CD4-positive, CD25-positive, alpha-beta regulatory T cell (primary cell): ENCODE results near the gene BEGAIN. TPM values are rescaled to one million over a fixed set of nuclear protein-coding genes. Genes with fewer than 3 reads are reported as not detected.

Source experiments
- ATAC-seq, 2 donors: fragments of 150-1000 bp; cut with Tn5 transposase; one replicate each; pipeline ENCODE4 v1.10.0; 2021; ENCODE audit warnings: low read depth in 2 of 2, moderate number of reproducible peaks in 2 of 2, moderate library complexity in 1 of 2
- DNase-seq, 3 donors: peaks; one replicate each; pipeline versions ENCODE4 v3.0.0 to v3.0.0-alpha.2; 2012 to 2022; ENCODE audit warnings: mixed read lengths in 1 of 3
- H3K27ac ChIP-seq: one replicate; pipeline ENCODE4 v1.7.0; 2013; ENCODE audit warnings: mild to moderate bottlenecking, low read length; ENCODE audit not compliant: insufficient read depth, poor library complexity, severe bottlenecking
- H3K27me3 ChIP-seq: one replicate; pipeline ENCODE4 v1.7.0; 2013; ENCODE audit warnings: low read length; ENCODE audit not compliant: control insufficient read depth, insufficient read depth
- H3K36me3 ChIP-seq: one replicate; pipeline ENCODE4 v1.7.0; 2013; ENCODE audit warnings: mild to moderate bottlenecking, low read length, moderate library complexity; ENCODE audit not compliant: control insufficient read depth, insufficient read depth
- H3K4me1 ChIP-seq: 2 replicates; pipeline ENCODE4 v1.7.0; 2013; ENCODE audit warnings: mild to moderate bottlenecking, low read length; ENCODE audit not compliant: insufficient read depth, control insufficient read depth, poor library complexity, severe bottlenecking
- H3K4me3 ChIP-seq: one replicate; pipeline ENCODE4 v1.7.0; 2013; ENCODE audit warnings: low read depth, mild to moderate bottlenecking, low read length, moderate library complexity
- H3K9me3 ChIP-seq, 2 experiments: 1 replicate in 1 of 2; 2 replicates in 1 of 2; pipeline ENCODE4 v1.7.0; 2013; ENCODE audit warnings: low read length in 2 of 2, mild to moderate bottlenecking in 1 of 2, moderate library complexity in 1 of 2; ENCODE audit not compliant: control insufficient read depth in 2 of 2
- H3K27ac Mint-ChIP-seq, 3 donors: one replicate each; pipeline ENCODE4 v1.8.0; 2020 to 2022; ENCODE audit warnings: mild to moderate bottlenecking in 3 of 3, mixed read lengths in 3 of 3, moderate library complexity in 2 of 3
- H3K27me3 Mint-ChIP-seq: one replicate; pipeline ENCODE4 v1.8.0; 2022; ENCODE audit warnings: mild to moderate bottlenecking, mixed read lengths
- H3K36me3 Mint-ChIP-seq: one replicate; pipeline ENCODE4 v1.8.0; 2020; ENCODE audit warnings: mixed read lengths
- H3K4me1 Mint-ChIP-seq, 4 donors: one replicate each; pipeline ENCODE4 v1.8.0; 2020 to 2022; ENCODE audit warnings: mixed read lengths in 4 of 4, mild to moderate bottlenecking in 1 of 4
- H3K4me3 Mint-ChIP-seq, 4 donors: one replicate each; pipeline ENCODE4 v1.8.0; 2020 to 2022; ENCODE audit warnings: mild to moderate bottlenecking in 4 of 4, mixed read lengths in 4 of 4, moderate library complexity in 3 of 4
- H3K9me3 Mint-ChIP-seq, 7 donors: one replicate each; pipeline ENCODE4 v1.8.0; 2020 to 2022; ENCODE audit warnings: mixed read lengths in 7 of 7, mild to moderate bottlenecking in 3 of 7, moderate library complexity in 2 of 7
- polyA plus RNA-seq, 4 donors: library from polyadenylated mRNA; unstranded; fragments of 300-500 nt; fragmentation: Illumina TruSeq; gene quantifications; one replicate each; pipeline ENCODE4 v1.2.3, GENCODE V29; 2021
- total RNA-seq: library from RNA; stranded (reverse); gene quantifications from one replicate; pipeline ENCODE4 v1.2.3, GENCODE V29; 2022

BEGAIN gene
- total and polyA plus RNA-seq, 5 donors from 2014 or later = 0.29 to 1.3 (median 0.50) TPM; not detected in 1

DNA sequence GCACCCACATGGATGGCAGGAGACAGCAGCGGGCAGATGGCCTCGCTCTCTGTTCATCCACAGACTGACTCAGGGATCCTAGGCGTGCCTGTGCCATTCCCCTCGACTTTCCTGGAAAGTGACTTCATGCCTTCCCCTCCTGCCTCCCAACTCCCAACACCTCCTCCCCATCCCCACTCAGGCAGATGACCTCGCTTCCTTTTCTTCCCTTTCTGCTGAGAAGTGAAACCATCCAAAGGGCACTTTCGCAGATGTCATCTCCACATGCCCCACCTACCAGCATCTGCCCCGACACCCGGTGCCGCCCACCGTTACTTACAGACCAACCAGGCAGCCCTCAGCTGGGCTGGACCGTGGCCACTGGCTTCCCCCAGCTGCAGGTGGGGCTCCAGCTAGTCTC, 29.6 kb downstream of the BEGAIN start:
- Histone ChIP-seq H3K27me3 (no peaks in the 10 kb centered on the region), H3K4me1 (no peaks in the 10 kb centered on the region), H3K9me3 (no peaks in the 10 kb centered on the region), H3K27ac (no peak overlapping the region), H3K36me3 (no peaks in the 10 kb centered on the region), H3K4me3 (no peak overlapping the region)
- no peaks in the 10 kb centered on the region for H3K4me1 Mint-ChIP-seq
- H3K36me3 Mint-ChIP-seq = no peaks in the 10 kb centered on the region
- H3K27ac Mint-ChIP-seq = peak overlapping the region in 1 of 3 donors; percentile 42
- DNase-seq (no peak), ATAC-seq (no peak)
- no peaks in the 10 kb centered on the region for H3K9me3 Mint-ChIP-seq
- no peak overlapping the region for H3K4me3 Mint-ChIP-seq
- peaks cover 4% of the 10 kb centered on the region for H3K27me3 Mint-ChIP-seq

DNA sequence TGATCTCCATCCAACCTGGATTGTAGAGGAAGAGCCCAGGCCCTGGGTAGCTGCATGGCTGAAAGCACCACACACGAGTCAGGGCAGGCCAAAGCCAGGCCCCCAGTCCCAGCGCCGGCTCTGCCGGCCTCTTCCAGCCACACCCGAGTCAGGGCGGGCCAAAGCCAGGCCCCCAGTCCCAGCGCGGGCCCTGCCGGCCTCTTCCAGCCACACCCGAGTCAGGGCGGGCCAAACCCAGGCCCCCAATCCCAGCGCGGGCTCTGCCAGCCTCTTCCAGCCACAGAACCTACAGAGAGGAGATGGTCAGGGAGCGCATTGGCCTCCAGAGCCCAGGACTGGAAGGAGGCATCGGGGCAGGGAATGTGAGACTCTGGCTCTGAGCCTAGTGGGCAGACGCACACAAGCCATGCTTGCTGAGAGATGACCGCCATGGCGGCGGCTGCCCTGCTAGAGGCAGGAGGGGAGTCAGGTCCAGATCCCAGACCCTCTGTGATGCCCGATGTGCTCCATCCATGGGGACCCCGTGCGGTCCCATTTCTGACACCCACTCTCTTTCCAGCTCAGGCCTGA, 30.2 kb downstream of the BEGAIN start:
- Mint-ChIP-seq H3K27ac (no peak overlapping the region), H3K4me3 (no peak overlapping the region), H3K27me3 (peaks cover 4% of the 10 kb centered on the region), H3K4me1 (no peaks in the 10 kb centered on the region), H3K9me3 (no peaks in the 10 kb centered on the region), H3K36me3 (no peaks in the 10 kb centered on the region)
- no peak for DNase-seq
- Histone ChIP-seq H3K4me3 (no peak overlapping the region), H3K27me3 (no peaks in the 10 kb centered on the region), H3K27ac (no peak overlapping the region), H3K9me3 (no peaks in the 10 kb centered on the region), H3K4me1 (no peaks in the 10 kb centered on the region), H3K36me3 (no peaks in the 10 kb centered on the region)
- no peak for ATAC-seq

DNA sequence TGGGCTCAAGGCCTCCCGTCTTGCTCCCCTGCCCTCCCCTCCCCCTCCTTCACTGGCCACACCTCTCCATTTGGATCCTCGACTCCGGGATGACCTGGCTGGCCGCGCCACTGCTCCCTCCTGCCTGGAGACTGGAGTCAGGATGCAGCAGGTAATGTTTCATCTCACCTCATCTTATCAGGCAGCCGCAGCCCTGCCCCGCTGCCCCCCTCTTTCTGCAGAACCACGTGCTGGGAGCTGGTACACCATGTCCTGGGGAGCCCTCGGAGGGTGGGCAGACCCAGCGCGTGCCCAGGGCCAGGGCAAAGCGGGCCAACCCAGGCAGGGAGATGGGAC, 31.1 kb downstream of the BEGAIN start:
- H3K4me1 Mint-ChIP-seq = no peaks in the 10 kb centered on the region
- Histone ChIP-seq H3K27me3 (no peaks in the 10 kb centered on the region), H3K9me3 (no peaks in the 10 kb centered on the region), H3K4me1 (no peaks in the 10 kb centered on the region), H3K4me3 (no peak overlapping the region), H3K36me3 (no peaks in the 10 kb centered on the region), H3K27ac (no peak overlapping the region)
- H3K36me3 Mint-ChIP-seq = no peaks in the 10 kb centered on the region
- DNase-seq (no peak), ATAC-seq (no peak)
- no peak overlapping the region for H3K4me3 Mint-ChIP-seq
- H3K27ac Mint-ChIP-seq = no peak overlapping the region
- H3K9me3 Mint-ChIP-seq = no peaks in the 10 kb centered on the region
- H3K27me3 Mint-ChIP-seq = no peaks in the 10 kb centered on the region

DNA sequence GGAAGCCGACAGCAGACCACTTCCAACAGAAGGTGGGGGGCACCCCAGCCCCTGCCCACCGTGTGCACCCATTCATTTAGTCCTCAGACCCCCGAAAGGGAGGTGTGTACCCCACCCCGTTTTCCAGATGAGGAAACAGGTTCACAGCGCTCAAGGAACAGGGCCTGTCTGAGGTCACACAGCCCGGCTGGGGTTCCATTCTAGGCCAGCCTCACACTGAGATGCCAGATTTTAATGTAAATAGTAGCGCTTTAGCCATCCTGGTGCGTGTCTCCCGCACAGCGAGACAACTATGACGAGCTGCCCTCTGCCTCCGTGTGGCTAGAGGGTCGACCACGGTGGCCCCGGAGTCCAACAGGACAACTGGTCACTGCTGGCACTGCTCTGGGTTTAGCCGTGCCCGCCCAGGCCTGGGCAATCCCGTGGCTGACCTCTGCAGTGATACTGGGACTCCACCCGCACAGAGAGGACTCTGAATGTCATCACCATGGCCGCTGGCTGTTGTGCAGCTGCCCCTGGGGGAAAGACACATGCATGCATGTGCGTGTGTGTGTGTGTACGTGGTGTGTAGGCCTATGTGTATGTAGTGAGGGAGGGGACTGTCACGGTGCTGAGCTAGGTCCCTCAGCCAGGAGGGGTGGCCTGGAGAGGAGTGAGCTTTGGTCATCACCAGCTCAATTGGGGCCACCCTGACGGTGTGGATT, 31.6 kb downstream of the BEGAIN start:
- DNase-seq (no peak), ATAC-seq (no peak)
- no peaks in the 10 kb centered on the region for H3K36me3 ChIP-seq
- no peaks in the 10 kb centered on the region for H3K27me3 ChIP-seq
- no peaks in the 10 kb centered on the region for H3K27me3 Mint-ChIP-seq
- no peak overlapping the region for H3K27ac ChIP-seq
- no peaks in the 10 kb centered on the region for H3K36me3 Mint-ChIP-seq
- no peaks in the 10 kb centered on the region for H3K4me1 ChIP-seq
- no peaks in the 10 kb centered on the region for H3K4me1 Mint-ChIP-seq
- H3K9me3 Mint-ChIP-seq = no peaks in the 10 kb centered on the region
- no peak overlapping the region for H3K4me3 ChIP-seq
- no peak overlapping the region for H3K27ac Mint-ChIP-seq
- no peaks in the 10 kb centered on the region for H3K9me3 ChIP-seq
- H3K4me3 Mint-ChIP-seq = no peak overlapping the region

DNA sequence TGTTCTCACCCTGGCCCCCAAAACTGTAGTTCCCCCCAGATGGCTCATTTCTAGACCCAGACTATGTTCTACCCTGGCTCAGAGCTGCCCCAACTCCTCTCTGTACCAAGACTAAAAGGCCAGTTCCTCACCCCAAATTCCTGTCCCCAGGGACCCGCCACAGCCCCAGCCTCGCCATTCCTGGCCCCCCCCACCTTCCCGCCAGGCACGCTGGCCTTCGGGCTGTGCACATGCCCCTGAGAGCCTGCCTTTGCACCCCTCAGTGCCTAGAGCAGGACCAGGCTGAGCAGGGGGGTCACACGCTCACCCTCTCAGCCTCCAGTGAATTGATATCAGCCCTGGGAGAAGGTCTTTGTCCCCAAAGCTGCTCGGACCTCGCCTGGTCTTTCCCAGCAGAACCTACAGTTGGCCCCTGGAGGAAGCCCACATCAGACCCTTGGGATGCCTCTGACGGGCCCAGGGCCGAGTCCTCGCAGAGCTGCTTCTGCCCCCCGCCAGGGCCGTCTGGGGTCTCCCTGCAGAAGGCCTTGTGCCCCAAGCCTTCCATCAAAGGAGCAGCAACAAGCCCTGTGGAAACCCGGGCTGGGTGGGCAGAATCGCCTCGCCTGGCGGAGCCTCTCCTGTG, 32.4 kb downstream of the BEGAIN start:
- Histone ChIP-seq H3K4me1 (no peaks in the 10 kb centered on the region), H3K27ac (no peak overlapping the region), H3K9me3 (no peaks in the 10 kb centered on the region), H3K36me3 (no peaks in the 10 kb centered on the region), H3K4me3 (no peak overlapping the region), H3K27me3 (no peaks in the 10 kb centered on the region)
- DNase-seq = no peak
- H3K27me3 Mint-ChIP-seq = no peaks in the 10 kb centered on the region
- H3K4me1 Mint-ChIP-seq = no peaks in the 10 kb centered on the region
- no peak for ATAC-seq
- no peak overlapping the region for H3K4me3 Mint-ChIP-seq
- peak overlapping the region in 2 of 3 donors; percentile 31 to 56 for H3K27ac Mint-ChIP-seq
- no peaks in the 10 kb centered on the region for H3K36me3 Mint-ChIP-seq
- H3K9me3 Mint-ChIP-seq = no peaks in the 10 kb centered on the region

DNA sequence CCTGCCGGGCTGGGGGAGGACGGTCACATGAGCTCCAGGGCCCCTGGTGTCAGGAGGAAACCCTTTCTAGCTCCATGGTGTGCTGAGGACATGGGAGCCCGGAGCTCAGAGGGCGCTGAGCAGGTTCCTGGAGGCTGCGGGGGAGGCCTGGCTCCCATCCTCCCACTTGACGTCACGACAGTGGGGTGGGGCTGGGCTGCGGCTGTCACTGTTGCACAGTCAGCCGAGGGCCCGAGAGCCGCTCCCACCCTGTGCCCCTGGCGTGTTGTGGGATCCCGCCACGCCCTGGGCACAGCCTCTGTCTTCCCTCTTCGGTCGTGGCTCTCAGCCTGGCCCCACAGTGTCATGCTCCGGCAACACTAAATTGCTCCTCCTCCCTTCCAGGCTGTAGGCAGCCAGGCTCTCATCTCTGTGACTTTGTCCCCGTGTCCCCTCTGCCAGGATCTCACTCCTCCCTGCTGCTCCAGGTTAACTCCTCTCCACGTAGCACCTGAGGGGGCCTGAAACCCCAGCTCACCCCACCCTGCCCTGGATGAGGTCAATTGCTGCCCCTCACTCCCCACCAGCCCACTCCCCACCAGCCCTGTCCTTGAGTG, 33.0 kb downstream of the BEGAIN start:
- Histone ChIP-seq H3K4me1 (no peaks in the 10 kb centered on the region), H3K4me3 (no peak overlapping the region), H3K27me3 (no peaks in the 10 kb centered on the region), H3K9me3 (no peaks in the 10 kb centered on the region), H3K36me3 (no peaks in the 10 kb centered on the region), H3K27ac (no peak overlapping the region)
- Mint-ChIP-seq H3K27me3 (peaks cover 3% of the 10 kb centered on the region), H3K9me3 (no peaks in the 10 kb centered on the region), H3K4me1 (peaks cover 0 to 3% (median 0%) of the 10 kb centered on the region in 4 donors), H3K4me3 (peak overlapping the region in 1 of 4 donors; percentile 50), H3K36me3 (no peaks in the 10 kb centered on the region), H3K27ac (peak overlapping the region in 2 of 3 donors; percentile 31 to 56)
- ATAC-seq (peak in 1 of 2 donors; percentile 17), DNase-seq (no peak)

DNA sequence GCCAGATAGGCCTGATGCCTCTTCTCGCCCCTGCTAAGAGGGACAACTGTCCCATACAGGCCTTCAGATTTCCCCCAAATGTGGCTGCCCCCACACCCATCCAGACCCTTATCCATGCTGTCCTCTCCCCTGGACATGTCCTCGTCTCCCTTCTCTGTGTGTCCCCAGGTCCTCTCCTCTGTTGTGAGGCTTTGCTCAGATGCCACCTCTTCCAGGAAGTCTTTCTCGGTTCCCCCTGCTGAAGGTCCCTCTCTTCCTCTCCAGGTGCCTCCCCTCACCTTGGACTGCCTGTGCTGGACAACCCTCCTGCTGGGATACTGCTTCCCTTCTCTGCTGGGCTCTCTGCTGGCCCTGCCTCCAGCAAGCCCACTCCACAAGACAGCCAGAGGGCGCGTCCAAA, 33.7 kb downstream of the BEGAIN start:
- peak overlapping the region in 1 of 3 donors; percentile 21 for H3K27ac Mint-ChIP-seq
- no peak overlapping the region for H3K27ac ChIP-seq
- no peak for ATAC-seq

More for the DNA sequence above, 33.7 kb downstream of the BEGAIN start:
- peaks cover 6% of the 10 kb centered on the region for H3K27me3 Mint-ChIP-seq
- H3K9me3 ChIP-seq = no peaks in the 10 kb centered on the region
- no peaks in the 10 kb centered on the region for H3K36me3 Mint-ChIP-seq
- no peaks in the 10 kb centered on the region for H3K36me3 ChIP-seq
- H3K27me3 ChIP-seq = no peaks in the 10 kb centered on the region
- H3K4me3 ChIP-seq = no peak overlapping the region
- peaks cover 1% of the 10 kb centered on the region for H3K4me1 ChIP-seq
- DNase-seq = no peak
- no peaks in the 10 kb centered on the region for H3K9me3 Mint-ChIP-seq
- no peak overlapping the region for H3K4me3 Mint-ChIP-seq
- peaks cover 0 to 11% (median 0%) of the 10 kb centered on the region in 4 donors for H3K4me1 Mint-ChIP-seq
